ENCODE measurements around the gene TNFRSF11A. TPM values are rescaled to one million over a fixed set of nuclear protein-coding genes. Genes with fewer than 3 reads are reported as not detected.

Gene TNFRSF11A
- total RNA-seq, 1 donor from 2014 or later = 1.6 TPM

GRCh38 chr18:62396381-62396780 is 71.3 kb downstream of the TNFRSF11A start:
- Histone ChIP-seq H3K9me3 (replicated peaks) (peaks cover under 1% of the 10 kb centered on the region), H3K4me1 (no peaks in the 10 kb centered on the region), H3K36me3 (no peaks in the 10 kb centered on the region), H3K4me3 (no peak overlapping the region), H3K27me3 (ENCODE audit: low read depth) (peaks cover 12% of the 10 kb centered on the region), H3K27ac (replicated peaks) (no peak overlapping the region)
- no peak for DNase-seq
- TF ChIP-seq CTCF (IDR thresholded peaks at IDR 0.05; ENCODE audit: borderline replicate concordance) = no peak
- intact Hi-C loops (cut with micrococcal nuclease) = no loop called here

DNA sequence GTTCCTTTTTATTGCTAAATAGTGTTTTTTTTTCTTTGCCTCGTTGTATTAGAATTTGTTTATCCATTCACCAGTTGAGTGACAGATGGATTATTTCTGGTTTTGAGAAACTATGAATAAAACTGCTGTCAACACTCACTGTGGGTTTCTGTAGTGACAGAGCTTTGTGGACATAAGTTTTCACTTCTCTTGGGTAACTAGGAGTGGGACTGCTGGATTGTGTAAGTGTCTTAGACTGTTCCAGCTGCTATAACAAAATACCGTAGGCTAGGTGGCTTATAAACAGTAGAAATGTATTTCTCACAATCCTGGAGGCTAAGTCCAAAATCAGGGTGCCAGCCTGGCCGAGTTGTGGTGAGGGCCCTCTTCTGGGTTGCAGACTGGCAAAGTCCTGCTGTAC is 71.9 kb downstream of the TNFRSF11A start:
- H3K27me3 ChIP-seq (ENCODE audit: low read depth) = peaks cover 12% of the 10 kb centered on the region
- intact Hi-C loops (cut with micrococcal nuclease) = no loop called here
- H3K4me3 ChIP-seq = no peak overlapping the region
- no peak for TF ChIP-seq CTCF (IDR thresholded peaks at IDR 0.05; ENCODE audit: borderline replicate concordance)
- H3K9me3 ChIP-seq (replicated peaks) = no peaks in the 10 kb centered on the region
- H3K36me3 ChIP-seq = no peaks in the 10 kb centered on the region
- no peak overlapping the region for H3K27ac ChIP-seq (replicated peaks)
- DNase-seq = no peak
- no peaks in the 10 kb centered on the region for H3K4me1 ChIP-seq

DNA sequence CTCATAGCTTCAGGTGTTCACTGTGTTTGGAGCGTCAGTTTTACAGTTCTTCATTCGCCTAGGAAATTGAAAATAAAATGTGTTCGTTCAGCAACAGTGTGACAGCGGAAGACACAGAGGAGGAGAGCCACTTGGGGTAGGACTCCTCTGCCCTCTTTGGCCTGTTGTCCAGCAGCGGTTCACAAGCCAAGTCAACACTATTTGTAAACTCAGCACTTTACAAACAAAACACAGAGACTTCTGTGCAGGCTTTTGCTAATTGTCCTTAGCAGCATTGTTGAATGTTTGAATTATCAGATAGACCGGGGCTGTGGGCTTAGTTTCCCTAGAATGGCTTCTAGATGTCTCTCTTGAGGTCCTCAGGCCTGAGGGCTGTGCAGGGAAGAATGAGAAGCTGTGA is 73.2 kb downstream of the TNFRSF11A start:
- no peak for DNase-seq
- H3K4me1 ChIP-seq = no peaks in the 10 kb centered on the region
- H3K9me3 ChIP-seq (replicated peaks) = no peaks in the 10 kb centered on the region
- no peak for TF ChIP-seq CTCF (IDR thresholded peaks at IDR 0.05; ENCODE audit: borderline replicate concordance)
- no peaks in the 10 kb centered on the region for H3K36me3 ChIP-seq
- intact Hi-C loops (cut with micrococcal nuclease) = no loop called here
- H3K27ac ChIP-seq (replicated peaks) = no peak overlapping the region
- peaks cover 4% of the 10 kb centered on the region for H3K27me3 ChIP-seq (ENCODE audit: low read depth)
- no peak overlapping the region for H3K4me3 ChIP-seq

- Histone ChIP-seq H3K4me1 (no peaks in the 10 kb centered on the region), H3K4me3 (no peak overlapping the region), H3K27me3 (ENCODE audit: low read depth) (no peaks in the 10 kb centered on the region), H3K9me3 (replicated peaks) (no peaks in the 10 kb centered on the region), H3K27ac (replicated peaks) (no peak overlapping the region), H3K36me3 (no peaks in the 10 kb centered on the region)
- intact Hi-C loops (cut with micrococcal nuclease) = no loop called here
- DNase-seq = no peak
- no peak for TF ChIP-seq CTCF (IDR thresholded peaks at IDR 0.05; ENCODE audit: borderline replicate concordance)
Measured at GRCh38 chr18:62399276-62399675, 74.2 kb downstream of the TNFRSF11A start.

GRCh38 chr18:62399781-62400308 is 74.7 kb downstream of the TNFRSF11A start:
- H3K4me1 ChIP-seq = no peaks in the 10 kb centered on the region
- intact Hi-C loops (cut with micrococcal nuclease) = no loop called here
- no peak for TF ChIP-seq CTCF (IDR thresholded peaks at IDR 0.05; ENCODE audit: borderline replicate concordance)

More at GRCh38 chr18:62399781-62400308, 74.7 kb downstream of the TNFRSF11A start:
- Histone ChIP-seq H3K4me3 (no peak overlapping the region), H3K27ac (replicated peaks) (no peak overlapping the region), H3K36me3 (no peaks in the 10 kb centered on the region), H3K9me3 (replicated peaks) (no peaks in the 10 kb centered on the region), H3K27me3 (ENCODE audit: low read depth) (no peaks in the 10 kb centered on the region)
- no peak for DNase-seq

Measured in left ventricle myocardium inferior (tissue), 1 donor.